Body of pancreas (tissue), 4 donors: ENCODE data around the gene CACNA2D3.

ENCODE experiments used
- CTCF ChIP-seq, 7 experiments: fragments of 450-650 bp in 4 of 7; fragments of 200-600 bp in 3 of 7; sonication (generic) in 3 of 7; IDR thresholded peaks; one replicate each; pipeline ENCODE4 v1.5.1; 2016 to 2019; ENCODE audit warnings: antibody characterized with exemption in 7 of 7
- POLR2A ChIP-seq, 3 donors: fragments of 450-650 bp; IDR thresholded peaks; one replicate each; pipeline ENCODE4 v1.6.1; 2016; ENCODE audit warnings: antibody characterized with exemption in 3 of 3, mild to moderate bottlenecking in 2 of 3

DNA sequence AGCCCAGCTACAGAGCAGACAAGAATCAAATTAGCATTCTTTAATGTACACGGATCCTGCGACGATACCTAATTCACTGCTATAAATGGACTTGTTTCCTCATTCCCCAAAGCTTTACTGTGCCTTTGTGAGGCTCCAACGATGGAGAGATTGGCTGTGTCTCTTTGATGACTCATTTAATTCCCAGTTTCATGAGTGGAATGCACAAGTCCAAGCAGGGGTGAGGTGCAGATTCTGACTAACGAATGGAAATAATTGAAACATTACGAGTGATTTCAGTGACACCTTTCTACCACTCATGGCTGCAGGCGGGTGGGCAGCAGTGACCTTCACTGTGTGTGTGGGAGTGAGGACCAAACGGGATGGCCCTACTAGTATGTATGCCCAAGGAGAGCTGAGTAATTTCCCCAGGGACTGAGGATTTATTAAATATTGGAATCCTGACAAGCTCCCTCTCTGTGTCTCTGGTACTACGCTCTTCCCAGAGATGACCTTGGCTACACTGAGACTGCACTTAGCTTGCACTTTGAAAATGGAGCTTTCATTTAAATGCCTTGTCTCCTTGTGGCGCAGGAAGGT, 156.7 kb downstream of the CACNA2D3 start:
- TF ChIP-seq POLR2A (IDR thresholded peaks at IDR 0.05) (no peak), CTCF (IDR thresholded peaks at IDR 0.05) (no peak)
